Inflammatory macrophage treated with lipopolysaccharide for 4 hours (primary cell): ENCODE results near the gene PARD3.
A peak's percentile ranks its signal among the peaks of the same experiment; 100 is the strongest.

ENCODE experiments used
- DNase-seq: peaks from one replicate; pipeline ENCODE4 v3.0.0-alpha.2; 2020

The PARD3 gene

GRCh38 chr10:34229917-34230316, 585.2 kb downstream of the PARD3 start:
- DNase-seq = no peak

GRCh38 chr10:34228066-34228465, 587.0 kb downstream of the PARD3 start:
- no peak for DNase-seq

- no peak for DNase-seq
Measured at GRCh38 chr10:34224639-34225038, 590.5 kb downstream of the PARD3 start.

GRCh38 chr10:34223658-34224057, 591.4 kb downstream of the PARD3 start:
- no peak for DNase-seq

GRCh38 chr10:34222359-34222758, 592.7 kb downstream of the PARD3 start:
- DNase-seq = no peak

- no peak for DNase-seq
Measured at GRCh38 chr10:34219753-34220548, 595.1 kb downstream of the PARD3 start.

- DNase-seq = no peak
Measured at GRCh38 chr10:34217524-34217923, 597.6 kb downstream of the PARD3 start.

GRCh38 chr10:34216348-34216945, 598.6 kb downstream of the PARD3 start:
- no peak for DNase-seq

GRCh38 chr10:34213805-34214197, 601.3 kb downstream of the PARD3 start:
- DNase-seq = no peak

- no peak for DNase-seq
Measured at GRCh38 chr10:34213193-34213804, 601.8 kb downstream of the PARD3 start.

GRCh38 chr10:34207343-34207742, 607.8 kb downstream of the PARD3 start:
- no peak for DNase-seq

GRCh38 chr10:34206935-34207268, 608.2 kb downstream of the PARD3 start:
- no peak for DNase-seq

GRCh38 chr10:34206078-34206934, 608.8 kb downstream of the PARD3 start:
- no peak for DNase-seq

- peak; percentile 46 for DNase-seq
Measured at GRCh38 chr10:34205452-34205851, 609.6 kb downstream of the PARD3 start.

GRCh38 chr10:34203966-34204630, 611.0 kb downstream of the PARD3 start:
- DNase-seq = no peak

GRCh38 chr10:34200355-34200901, 614.7 kb downstream of the PARD3 start:
- DNase-seq = peak; percentile 9

GRCh38 chr10:34198953-34199352, 616.1 kb downstream of the PARD3 start:
- DNase-seq = no peak

- no peak for DNase-seq
Measured at GRCh38 chr10:34196058-34196433, 619.0 kb downstream of the PARD3 start.

- no peak for DNase-seq
Measured at GRCh38 chr10:34195364-34196057, 619.6 kb downstream of the PARD3 start.

- no peak for DNase-seq
Measured at GRCh38 chr10:34193931-34194626, 621.0 kb downstream of the PARD3 start.

GRCh38 chr10:34192646-34193045, 622.5 kb downstream of the PARD3 start:
- DNase-seq = no peak
